HG03039 (cell line): ENCODE results near the gene NR5A1.

Experiments used
- ATAC-seq: cut with Tn5 transposase; IDR thresholded peaks from one replicate; pipeline ENCODE4 v1.9.1; 2021; ENCODE audit warnings: mild to moderate bottlenecking, moderate library complexity; ENCODE audit not compliant: unreplicated experiment

Gene NR5A1

DNA sequence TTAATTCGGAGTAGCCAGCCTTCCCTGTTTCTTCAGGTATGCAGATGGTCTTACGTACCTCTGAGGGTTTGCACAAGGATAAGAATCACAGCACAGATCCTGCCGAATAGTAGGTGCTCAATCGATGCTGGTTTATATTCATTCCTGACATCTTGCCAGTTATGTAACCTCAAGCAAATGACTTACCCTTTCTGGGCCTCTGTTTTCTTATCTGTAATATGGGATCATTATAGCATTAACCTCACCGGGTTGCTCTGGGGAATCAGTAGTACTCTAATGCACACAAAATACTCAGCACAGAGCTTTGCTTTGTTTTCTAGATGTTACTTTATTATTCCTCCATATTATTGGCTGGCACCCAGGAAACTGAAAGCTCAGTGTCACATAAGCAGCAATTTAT lies 7.7 kb upstream of the NR5A1 start:
- ATAC-seq: no peak

DNA sequence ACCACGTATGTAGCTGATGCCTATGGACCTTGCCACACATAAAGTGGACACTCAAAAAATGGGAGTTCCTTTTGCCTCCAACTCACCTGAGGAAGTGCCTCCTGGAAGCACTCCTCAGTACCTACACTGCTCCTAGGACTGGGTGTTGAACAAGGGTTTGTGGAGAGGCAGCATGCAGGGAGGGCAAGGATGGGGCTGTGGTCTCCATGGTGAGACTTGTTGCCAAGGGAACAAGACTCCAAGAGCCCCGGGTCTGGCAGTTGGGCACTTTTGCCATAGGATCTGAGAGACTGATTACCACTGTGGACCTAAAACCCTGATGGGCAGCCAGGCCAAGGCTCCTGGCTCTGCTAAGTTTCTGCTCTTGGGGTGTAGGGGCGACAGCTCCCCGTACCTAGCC lies 6.9 kb upstream of the NR5A1 start:
- ATAC-seq: no peak

DNA sequence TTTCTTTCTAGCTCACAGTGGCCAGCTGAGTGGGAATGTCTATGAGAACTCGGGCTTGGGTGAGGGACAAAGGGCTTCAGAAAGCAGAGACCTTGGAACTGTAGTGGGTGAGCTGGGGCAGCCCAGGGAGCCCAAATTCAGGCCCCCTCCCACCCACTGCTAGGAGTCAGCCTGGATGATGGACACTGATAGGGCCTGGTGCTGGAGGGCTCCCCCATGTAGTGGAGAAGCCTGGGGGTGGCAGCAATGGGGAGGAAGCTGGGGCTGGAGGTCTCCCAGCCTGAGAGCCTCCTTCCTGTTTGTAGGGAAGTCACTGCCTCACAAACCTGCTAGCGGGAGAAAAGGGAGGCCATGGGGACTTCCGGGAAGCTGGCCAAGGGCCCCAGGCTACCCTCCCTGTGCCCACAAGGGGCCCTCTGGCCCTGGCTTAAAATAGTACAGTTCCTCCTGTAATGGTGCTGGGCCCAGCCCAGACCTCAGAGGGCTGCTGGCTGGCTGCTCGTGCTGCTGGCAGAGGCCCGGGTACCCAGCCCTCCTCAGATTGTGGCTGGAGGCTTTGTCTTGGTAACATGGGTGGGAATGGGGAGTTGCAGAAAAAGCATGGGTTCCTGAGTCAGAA lies 6.3 kb upstream of the NR5A1 start:
- no peak for ATAC-seq

DNA sequence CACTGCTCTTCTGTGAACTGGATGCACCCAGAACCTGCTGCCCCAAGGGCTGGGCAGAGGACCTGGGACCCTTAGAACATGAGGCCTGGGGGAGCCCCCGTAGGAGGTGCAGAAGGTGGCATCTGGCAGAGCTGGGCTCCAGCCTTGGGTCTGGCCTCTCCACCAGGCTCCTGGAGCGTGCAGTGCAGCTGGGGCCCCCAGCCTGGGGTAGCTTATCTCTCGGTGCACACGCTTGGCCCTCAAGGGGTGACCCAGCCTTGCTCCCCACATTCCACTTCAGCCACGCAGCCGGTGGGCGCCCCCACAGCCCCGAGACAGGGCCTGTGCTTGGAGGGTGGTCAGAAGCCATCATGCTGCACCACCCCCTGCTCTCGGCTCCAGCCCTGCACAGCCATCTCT lies 5.6 kb upstream of the NR5A1 start:
- no peak for ATAC-seq

DNA sequence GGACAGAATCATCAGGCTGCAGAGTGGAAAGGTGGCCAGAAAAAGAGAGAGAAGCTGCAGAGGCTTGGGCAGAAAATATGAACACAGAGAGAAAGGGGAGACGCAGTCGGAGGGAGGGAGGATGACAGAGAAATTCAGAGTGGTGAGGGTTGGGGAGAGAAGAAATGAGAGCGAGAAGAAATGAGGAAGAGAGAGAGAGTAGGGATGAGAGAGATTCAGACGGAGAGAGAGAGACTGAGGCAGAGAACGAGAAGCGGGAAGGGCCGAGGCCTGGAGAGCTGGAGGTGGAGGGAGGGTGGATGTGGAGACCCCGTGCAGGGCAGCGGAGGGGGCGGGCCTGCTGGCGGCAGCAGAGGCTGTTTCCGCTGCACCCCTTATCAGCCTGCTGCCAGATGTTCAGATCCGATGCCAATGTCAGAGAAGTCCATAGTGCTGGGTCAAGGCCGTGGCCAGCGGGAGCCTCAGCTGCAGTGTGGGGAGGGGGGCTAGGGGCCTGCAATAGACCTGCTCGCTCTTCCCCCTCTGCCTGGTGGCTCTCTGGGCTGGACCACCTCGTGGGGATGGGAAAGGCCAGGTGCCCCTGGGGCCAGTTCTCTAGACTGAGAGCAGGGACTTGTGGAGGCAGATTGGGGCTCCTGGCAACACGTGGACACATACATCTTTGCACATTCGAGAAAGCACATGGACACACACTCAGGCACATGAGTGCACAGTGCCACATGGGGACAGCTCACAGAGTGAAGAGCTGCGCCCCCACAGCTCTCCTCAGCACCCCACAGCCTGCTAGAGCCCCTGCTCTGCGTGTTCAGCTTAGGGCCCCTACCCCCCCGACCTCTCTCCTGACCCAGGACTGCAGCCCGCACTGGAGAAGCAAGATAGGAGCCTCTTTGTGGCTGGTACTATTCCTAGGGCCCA lies 4.9 kb upstream of the NR5A1 start:
- ATAC-seq: no peak

DNA sequence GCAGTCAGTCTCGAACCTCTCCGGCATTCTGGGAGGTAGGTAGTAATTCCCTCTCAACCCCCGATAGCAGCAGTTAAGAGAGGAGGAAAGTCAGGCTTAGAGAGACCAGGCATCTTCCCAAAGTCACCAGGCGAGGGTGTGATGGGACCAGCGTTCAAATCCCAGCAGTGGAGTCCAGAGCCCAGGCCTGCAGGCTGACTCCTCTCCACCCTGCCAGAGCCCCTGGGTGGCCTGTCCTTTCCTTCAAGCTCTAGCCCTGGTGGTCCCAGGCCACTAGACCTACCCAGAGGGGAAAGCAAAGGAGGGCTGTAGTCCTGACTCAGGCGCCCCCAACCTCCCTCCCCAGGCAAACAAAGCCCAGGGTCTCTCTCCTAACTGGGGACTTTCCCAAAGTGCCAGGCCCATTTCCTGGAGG lies 4.2 kb upstream of the NR5A1 start:
- ATAC-seq: no peak

DNA sequence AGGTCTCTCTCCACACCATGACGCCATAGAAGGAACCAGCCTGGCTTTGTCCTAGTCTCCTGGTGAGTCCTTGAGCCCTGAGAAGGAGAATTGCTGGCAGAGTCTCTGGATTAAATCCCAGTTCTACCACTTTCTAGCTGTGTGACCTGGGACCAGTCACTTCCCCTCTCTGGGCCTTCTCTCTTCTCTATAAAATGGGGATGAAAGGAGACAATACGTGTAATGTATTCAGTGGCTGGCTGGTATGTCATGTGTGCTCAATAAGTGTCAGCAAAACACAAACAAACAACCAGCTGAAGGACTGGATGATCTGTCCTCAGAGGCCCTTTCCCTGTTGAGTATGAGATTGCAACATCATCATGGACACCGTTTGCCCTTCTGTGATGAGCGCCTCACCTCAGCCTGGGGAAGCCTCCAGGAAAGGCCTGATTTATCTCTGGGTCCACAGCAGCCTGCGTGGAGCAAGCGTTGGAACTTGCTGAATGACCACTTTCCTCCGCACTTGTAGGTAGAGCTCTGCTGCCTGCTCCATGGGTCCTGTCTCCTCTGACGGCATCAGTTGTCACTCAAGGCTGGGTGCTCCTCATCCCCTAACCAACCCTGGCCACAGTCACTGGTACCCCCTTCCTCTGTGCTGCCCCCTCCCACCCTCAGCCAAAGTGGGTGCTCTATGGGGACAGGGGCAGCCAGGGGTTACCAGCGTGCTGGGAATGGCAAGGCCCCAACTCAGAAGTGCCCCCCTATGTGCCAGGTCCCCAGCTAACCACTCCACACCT lies 3.6 kb upstream of the NR5A1 start:
- ATAC-seq: no peak

DNA sequence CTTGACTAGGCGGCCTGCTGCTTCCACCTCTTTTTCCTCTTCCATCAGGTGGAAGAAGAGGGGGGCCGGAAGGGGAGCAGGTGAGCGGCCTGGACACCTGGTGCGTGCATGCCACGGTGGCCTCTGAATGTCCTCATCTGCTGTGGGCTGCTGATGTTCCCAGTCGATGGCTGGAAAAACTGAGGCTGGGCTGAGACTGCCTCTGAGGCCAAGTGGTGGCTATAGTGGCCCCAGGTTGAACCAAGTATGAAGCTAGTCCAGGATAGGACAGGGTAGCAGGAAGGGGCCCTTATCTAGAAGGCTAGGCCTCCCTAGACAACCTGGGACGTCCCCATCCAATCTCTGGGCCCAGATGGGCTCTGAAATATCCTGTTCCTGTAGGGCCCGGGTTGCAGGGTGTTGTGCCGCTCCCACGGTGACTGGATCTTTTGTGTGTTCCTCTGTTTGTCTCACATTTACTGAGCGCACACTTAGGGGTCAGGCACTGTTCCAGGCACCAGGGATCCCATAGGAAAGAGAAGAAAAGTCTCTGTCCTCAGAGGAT lies 753 bp upstream of the NR5A1 start:
- ATAC-seq: no peak

DNA sequence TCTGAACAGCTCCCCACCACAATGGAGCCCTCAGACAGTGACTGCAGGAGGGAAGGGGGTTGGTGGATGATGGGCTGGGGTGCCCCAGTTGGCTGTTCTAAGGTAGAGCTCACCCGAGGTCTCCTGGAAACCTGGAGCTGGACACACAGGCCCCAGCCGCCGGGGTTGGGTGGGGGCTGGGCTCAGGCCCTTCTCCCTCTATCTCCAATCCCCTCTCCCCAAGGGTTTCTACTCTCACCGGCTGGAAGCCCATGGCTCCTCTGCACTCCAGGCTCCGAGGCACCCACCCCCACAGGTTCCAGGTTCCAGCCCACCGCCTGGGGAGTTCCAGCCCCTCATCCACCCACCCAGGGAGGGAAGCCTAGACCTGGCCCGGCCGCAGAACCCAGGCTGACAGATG lies 766 bp downstream of the NR5A1 start:
- no peak for ATAC-seq

DNA sequence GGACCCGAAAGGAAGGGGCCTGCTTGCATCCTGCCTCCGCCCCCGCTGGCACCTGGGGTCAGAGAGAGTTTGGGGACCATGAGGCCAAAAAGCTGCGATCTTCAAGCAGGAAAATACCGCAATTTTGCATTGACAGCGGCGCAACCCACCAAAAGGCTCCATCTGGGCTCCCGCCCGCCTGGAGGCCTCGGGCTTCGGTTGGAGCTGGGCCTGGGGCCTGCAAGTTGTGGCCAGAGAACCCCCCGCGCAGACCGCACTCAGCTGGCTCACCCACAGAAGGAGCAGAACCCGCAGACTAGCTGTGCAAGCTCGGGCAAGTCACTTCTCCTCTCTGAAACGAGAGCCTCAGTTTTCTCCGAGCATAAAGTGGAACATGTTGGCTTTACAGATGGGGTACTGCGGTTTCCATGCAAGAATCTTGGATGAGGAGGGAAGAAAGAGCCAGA lies 1.3 kb downstream of the NR5A1 start:
- ATAC-seq: no peak

DNA sequence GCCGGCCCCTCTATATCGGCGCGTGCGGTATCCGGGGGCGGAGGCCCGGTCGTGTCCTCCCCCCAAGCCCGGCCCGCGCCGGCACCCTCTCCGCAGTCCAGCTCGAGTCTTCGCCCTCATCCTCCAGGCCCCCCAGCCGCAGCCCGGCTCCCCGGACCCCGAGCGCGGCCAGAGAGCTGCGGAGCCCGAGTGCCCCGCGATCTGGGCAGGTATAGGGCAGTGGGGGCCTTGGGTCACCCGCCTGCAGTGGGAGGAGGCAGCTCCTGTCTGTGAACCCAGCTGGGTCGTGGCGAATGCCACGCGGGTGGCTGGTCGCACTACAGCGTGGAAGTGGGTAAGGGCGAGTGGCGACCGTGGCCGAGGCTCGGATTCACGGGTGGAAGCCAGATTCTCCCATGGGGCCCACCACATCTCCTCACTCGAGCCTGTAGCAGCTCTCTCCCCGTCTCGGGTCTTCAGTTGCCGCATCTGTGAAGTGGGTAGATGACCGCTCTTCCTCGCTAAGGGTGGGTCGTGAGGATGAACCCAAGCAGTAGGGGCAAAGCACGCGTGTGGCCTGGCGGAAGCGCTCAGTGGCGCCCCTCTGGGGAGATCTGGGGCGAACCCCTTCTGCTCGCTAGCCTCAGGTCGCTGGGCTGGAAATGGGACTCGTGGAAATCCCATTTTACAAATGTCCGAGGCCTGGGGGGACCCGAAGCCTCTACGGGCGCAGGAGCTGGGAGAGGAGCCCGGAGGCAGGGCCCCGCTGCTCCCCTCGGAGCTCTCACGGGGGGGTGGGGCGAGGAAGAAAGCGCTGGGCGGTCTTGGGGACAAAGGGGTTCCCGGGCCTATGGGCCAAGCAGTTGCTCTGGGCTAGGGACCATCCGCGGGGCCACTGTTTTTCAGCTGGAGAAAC lies 1.9 kb downstream of the NR5A1 start:
- no peak for ATAC-seq

DNA sequence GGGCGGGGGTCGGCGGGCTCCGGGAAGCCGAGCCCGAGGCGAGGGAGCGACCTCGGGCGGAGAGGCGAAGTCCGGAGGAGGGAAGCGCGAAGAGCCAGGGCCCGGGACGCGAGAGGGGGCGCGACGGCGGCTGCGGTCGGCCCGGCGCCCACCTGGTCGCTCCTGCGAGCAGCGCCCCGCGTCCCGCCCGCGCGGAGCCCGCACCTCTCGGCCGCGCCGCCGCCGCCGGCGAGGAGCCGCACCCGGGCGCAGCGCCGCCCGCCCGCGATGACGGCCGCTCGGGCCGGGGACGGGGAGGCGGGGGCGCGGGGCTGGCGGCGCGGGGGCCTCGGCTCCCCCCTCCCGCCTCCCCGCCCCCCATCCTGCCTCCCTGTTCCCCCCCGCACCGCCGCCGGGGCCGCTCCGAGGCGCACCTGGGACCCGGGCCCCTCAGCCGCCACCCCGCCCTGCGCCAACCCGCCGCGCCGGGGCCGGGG lies 2.6 kb downstream of the NR5A1 start:
- no peak for ATAC-seq

DNA sequence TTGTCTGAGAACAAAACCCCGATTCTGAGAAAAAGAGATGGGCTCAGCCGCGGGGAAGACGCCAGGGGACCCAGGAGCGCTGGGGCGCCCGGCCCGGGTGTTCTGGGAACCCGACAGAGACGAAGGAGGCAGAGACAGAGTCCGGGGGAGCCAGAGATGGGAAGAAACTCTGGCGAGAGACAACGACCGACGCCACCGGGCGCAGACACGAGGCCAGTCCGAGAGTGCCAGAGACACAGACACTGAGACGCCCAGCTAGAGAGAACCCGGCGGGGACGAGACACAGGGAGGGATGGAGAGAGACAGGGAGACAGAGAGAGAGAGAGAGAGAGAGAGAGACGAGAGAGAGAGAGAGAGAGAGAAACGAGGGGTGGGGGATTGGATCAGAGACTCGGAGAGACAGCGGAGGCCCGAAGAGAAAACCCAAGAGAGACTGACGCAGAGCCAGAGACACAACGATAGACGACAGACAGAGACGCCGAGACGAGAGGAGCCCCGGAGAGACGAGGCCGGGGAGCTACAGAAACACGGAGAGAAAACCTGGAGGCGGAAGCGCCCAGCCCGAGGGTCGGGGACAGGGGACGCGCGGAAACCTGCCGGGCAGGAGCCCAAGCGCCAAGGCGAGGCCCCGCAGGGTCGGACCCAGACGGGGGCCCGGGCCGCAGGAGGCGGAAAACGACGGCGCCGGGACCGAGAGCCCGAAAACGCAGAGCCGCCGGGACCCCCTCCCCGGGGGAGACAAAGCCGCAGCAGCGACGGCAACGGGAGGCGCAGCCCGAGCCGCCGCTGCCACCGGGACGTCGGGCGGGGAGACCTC lies 3.3 kb downstream of the NR5A1 start:
- no peak for ATAC-seq

DNA sequence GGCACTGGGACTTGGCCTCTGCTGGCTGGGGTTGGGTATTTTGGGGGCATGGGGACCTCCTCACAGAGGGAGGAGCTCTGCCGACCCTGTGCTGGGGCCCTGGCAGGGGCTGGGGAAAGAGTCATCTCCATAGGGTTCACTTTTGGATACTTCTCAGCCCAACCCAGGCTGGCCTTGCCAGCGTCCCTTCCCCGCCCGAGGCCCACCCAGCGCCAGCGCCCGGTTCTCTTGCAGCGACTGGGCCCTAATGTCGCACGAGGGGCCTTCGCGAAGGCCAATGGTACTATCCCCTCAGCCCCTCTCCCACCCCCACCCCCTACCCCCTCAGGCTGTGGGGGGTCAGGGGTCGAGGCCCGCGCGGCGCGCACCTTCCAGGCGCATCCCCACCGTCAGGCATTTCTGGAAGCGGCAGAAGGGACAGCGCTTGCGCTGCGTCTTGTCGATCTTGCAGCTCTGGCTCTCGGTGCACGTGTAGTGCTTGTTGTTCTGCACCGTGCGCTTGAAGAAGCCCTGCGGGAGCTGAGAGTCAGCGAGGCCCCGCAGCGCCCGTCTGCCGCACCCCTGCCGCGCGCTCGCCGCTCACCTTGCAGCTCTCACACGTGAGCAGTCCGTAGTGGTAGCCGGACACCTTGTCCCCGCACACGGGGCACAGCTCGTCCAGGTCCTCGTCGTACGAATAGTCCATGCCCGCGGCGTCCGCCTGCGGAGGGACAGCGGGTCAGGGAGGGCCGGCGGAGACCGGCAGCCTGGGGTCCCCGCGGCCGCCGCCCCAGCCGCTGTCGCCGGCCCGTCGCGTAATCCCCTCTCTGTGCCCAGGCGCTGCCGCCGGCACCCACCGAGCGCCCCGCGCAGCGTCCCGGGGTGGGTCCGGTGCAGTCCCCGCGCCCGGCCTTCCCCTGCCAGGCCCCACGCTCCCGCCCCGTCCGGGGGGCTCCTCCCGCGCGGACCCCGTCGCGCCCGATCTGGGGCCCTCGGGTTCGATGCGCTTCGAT lies 4.2 kb downstream of the NR5A1 start:
- ATAC-seq: no peak

DNA sequence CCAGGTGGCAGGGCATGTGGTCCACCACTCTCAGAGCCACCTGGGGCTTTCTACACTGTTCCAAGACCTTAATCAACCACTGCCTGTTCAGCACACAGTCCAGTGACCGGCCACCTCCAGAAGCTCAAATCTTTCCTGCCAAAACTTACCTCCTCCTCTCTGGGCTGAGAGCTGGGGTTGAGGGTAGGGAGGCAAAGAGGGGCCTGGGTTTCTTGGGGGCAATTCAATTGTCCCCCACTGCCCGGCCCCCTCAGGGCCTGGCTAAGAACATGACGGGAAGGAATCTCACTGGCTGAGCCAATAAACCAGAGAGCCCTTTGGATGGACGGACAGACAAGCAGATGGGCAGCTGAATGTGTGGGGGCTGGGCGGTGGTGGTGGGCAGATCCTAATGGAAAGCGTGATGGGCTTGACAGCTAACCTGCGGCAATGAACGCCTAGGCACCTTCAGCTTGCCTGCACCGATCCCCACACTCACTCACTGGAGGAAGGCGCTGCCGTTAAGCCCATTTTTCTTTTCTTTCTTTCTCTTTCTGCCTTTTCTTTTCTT lies 5.4 kb downstream of the NR5A1 start:
- ATAC-seq: no peak

DNA sequence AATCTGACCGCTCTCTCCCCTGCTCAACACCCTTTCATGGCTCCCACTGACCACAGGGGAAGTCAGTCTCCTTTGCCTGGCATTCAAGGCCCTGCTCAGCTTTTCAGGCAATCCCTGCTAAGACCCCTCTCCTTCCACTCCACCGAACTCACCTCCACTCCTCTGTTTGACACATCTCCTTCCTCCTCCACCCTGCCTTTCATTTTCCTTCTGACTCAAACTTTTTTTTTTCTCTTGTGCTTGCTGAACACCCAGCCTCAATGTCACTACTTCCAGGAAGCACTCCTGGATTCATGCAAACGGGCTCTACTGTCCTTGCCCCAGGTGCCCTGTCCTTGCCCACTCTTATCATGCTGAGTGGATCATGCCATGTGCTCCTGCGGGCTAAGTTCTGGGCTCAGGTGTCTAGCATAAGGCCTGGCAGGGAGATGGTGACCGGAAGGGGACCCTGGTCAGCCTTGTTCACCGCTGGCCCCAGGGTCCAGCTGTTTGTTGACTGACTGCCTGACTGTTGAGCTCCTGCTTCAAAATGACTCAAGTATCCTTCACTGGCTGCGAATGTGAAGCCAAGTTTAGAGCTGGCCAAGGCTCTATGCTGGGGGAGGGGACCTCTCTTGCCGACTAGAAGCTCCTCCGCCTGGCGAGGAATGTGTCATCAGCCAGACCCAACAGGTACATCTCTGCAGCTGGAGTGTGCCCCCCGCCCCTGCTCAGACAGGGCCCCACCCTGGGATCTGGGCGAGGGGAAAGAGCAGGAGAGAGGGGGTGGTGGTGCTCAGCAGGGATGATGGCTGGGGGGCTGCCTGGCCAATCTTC lies 6.2 kb downstream of the NR5A1 start:
- ATAC-seq: no peak
